SH-SY5Y (cell line): Measurements from ENCODE around the gene PEX16.

Source experiments
- GATA2 ChIP-seq: IDR thresholded peaks from 2 replicates; pipeline ENCODE4 v1.6.1; 2011; ENCODE audit warnings: mild to moderate bottlenecking, low read depth, low read length
- GATA3 ChIP-seq: IDR thresholded peaks from 2 replicates; pipeline ENCODE4 v1.6.1; 2011; ENCODE audit warnings: low read depth, mild to moderate bottlenecking, low read length, moderate library complexity

DNA sequence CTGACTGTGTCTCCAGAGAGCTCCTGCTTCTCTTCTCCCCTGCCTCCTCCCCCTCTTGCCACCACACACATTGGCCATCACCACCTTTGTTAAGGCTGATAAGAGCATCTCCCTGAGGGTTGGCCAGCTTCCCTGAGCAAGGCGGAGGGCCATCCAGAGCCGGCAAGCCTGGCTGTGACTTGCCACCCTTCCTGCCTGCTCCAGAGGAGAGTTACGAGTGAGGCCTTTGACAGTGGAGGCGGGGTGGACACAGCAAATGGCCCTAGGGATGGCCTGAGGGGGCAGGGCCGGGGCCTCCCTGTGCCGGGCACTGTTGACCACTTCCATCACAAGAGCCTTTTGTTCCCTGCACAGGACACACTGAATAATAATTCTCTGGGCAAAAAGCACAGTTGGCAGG, 16.1 kb downstream of the PEX16 start:
- TF ChIP-seq GATA2: no peak
- no peak for TF ChIP-seq GATA3
